Hematopoietic multipotent progenitor cell (in vitro differentiated cells): ENCODE data around the gene FAXDC2. TPM values are rescaled to one million over a fixed set of nuclear protein-coding genes. Genes with fewer than 3 reads are reported as not detected.
"Not testable (repeated sequence)": the region's sequence is repeated elsewhere in the genome, so short reads cannot be mapped to it uniquely, and the experiment has no call there.

Experiments used
- DNase-seq, 3 donors: peaks; one replicate each; pipeline ENCODE4 v3.0.0-alpha.2; 2011 to 2015; ENCODE audit warnings: low read depth in 2 of 3, low spot score in 2 of 3
- total RNA-seq: library from RNA; depleted of rRNA; stranded (reverse); fragments of >200 nt; gene quantifications from one replicate; pipeline ENCODE4 v1.2.3, GENCODE V29; 2012

Gene FAXDC2
- total RNA-seq, 1 donor = 9.4 TPM

- not testable (repeated sequence) for DNase-seq
Observed at GRCh38 chr5:154832804-154833203, 17.6 kb downstream of the FAXDC2 start.

- no peak for DNase-seq
Observed at GRCh38 chr5:154831451-154831850, 19.0 kb downstream of the FAXDC2 start.

GRCh38 chr5:154830596-154830995, 19.8 kb downstream of the FAXDC2 start:
- no peak for DNase-seq

- DNase-seq = no peak
Observed at GRCh38 chr5:154830219-154830595, 20.2 kb downstream of the FAXDC2 start.

GRCh38 chr5:154829589-154830218, 20.7 kb downstream of the FAXDC2 start:
- no peak for DNase-seq

GRCh38 chr5:154829181-154829588, 21.2 kb downstream of the FAXDC2 start:
- DNase-seq = no peak

- no peak for DNase-seq
Observed at GRCh38 chr5:154824070-154824469, 26.3 kb downstream of the FAXDC2 start.

GRCh38 chr5:154823605-154824004, 26.8 kb downstream of the FAXDC2 start:
- no peak for DNase-seq

- not testable (repeated sequence) for DNase-seq
Observed at GRCh38 chr5:154822896-154823295, 27.5 kb downstream of the FAXDC2 start.

GRCh38 chr5:154820383-154820782, 30.0 kb downstream of the FAXDC2 start:
- no peak for DNase-seq

- DNase-seq = no peak
Observed at GRCh38 chr5:154819546-154819945, 30.9 kb downstream of the FAXDC2 start.

GRCh38 chr5:154818471-154819116, 31.8 kb downstream of the FAXDC2 start:
- no peak for DNase-seq

- no peak for DNase-seq
Observed at GRCh38 chr5:154817815-154818214, 32.6 kb downstream of the FAXDC2 start.

GRCh38 chr5:154816891-154817492, 33.4 kb downstream of the FAXDC2 start:
- DNase-seq = no peak

GRCh38 chr5:154815684-154816247, 34.6 kb downstream of the FAXDC2 start:
- DNase-seq = no peak

- no peak for DNase-seq
Observed at GRCh38 chr5:154815025-154815424, 35.4 kb downstream of the FAXDC2 start.

- peak in 2 of 3 donors; percentile 44 to 66 for DNase-seq
Observed at GRCh38 chr5:154813736-154814135, 36.7 kb downstream of the FAXDC2 start.

GRCh38 chr5:154813158-154813557, 37.2 kb downstream of the FAXDC2 start:
- DNase-seq = no peak

GRCh38 chr5:154811653-154812465, 38.5 kb downstream of the FAXDC2 start:
- peak; percentile 37 to 83 (median 64) for DNase-seq

- no peak for DNase-seq
Observed at GRCh38 chr5:154811239-154811638, 39.2 kb downstream of the FAXDC2 start.

GRCh38 chr5:154806176-154806575, 44.2 kb downstream of the FAXDC2 start:
- no peak for DNase-seq
